Lung (tissue), 12 donors: ENCODE data around the gene LAMP1. TPM values are rescaled to one million over a fixed set of nuclear protein-coding genes. Genes with fewer than 3 reads are reported as not detected.
A peak's percentile ranks its signal among the peaks of the same experiment; 100 is the strongest.

Experiments
- ATAC-seq: fragments of 200-7000 bp; cut with Tn5 transposase; one replicate; pipeline ENCODE4 v1.9.1; 2020; ENCODE audit warnings: moderate number of reproducible peaks; ENCODE audit not compliant: insufficient read depth, low FRiP score
- DNase-seq, 3 donors: peaks; one replicate each; pipeline ENCODE4 v3.0.0-alpha.2; 2013 to 2017
- H3K27ac ChIP-seq, 2 donors: one replicate each; pipeline ENCODE4 v1.5.1; 2013; ENCODE audit warnings: mild to moderate bottlenecking in 2 of 2, moderate library complexity in 2 of 2, control low read depth in 1 of 2, inconsistent platforms in 1 of 2, low read depth in 1 of 2, low read length in 1 of 2
- H3K27me3 ChIP-seq, 3 donors: one replicate each; pipeline ENCODE4 v1.5.1; 2013; ENCODE audit warnings: low read length in 2 of 3; ENCODE audit not compliant: control insufficient read depth in 3 of 3, insufficient read depth in 3 of 3
- H3K36me3 ChIP-seq, 4 donors: one replicate each; pipeline ENCODE4 v1.5.1; 2013; ENCODE audit warnings: low read length in 4 of 4, mild to moderate bottlenecking in 1 of 4, moderate library complexity in 1 of 4; ENCODE audit not compliant: control insufficient read depth in 4 of 4, insufficient read depth in 4 of 4
- H3K4me1 ChIP-seq, 5 donors: one replicate each; pipeline ENCODE4 v1.5.1; 2013; ENCODE audit warnings: low read length in 5 of 5, mild to moderate bottlenecking in 2 of 5, moderate library complexity in 1 of 5; ENCODE audit not compliant: control insufficient read depth in 5 of 5, insufficient read depth in 5 of 5
- H3K4me3 ChIP-seq: one replicate; pipeline ENCODE4 v1.5.1; 2013; ENCODE audit warnings: mild to moderate bottlenecking, control low read depth, moderate library complexity
- H3K9ac ChIP-seq, 2 donors: one replicate each; pipeline ENCODE4 v1.5.1; 2013; ENCODE audit warnings: low read length in 2 of 2, control low read depth in 1 of 2; ENCODE audit not compliant: insufficient read depth in 1 of 2
- H3K9me3 ChIP-seq, 4 donors: one replicate each; pipeline ENCODE4 v1.5.1; 2013; ENCODE audit warnings: low read length in 3 of 4, mild to moderate bottlenecking in 1 of 4, moderate library complexity in 1 of 4; ENCODE audit not compliant: control insufficient read depth in 4 of 4, insufficient read depth in 3 of 4
- CTCF ChIP-seq: IDR thresholded peaks from 2 replicates; pipeline ENCODE4 v1.5.1; 2012; ENCODE audit warnings: mild to moderate bottlenecking; ENCODE audit errors: control extremely low read depth, extremely low read depth
- whole genome bisulfite sequencing, 2 donors: extraction: QIAGEN DNeasy Blood & Tissue Kit; methylation state at CpG; one replicate each; pipeline ENCODE4 v1.1.7; 2013; 5-methylcytosine and 5-hydroxymethylcytosine counted together
- polyA plus RNA-seq, 2 donors: library from polyadenylated mRNA; stranded (reverse); fragments of 200-250 nt; gene quantifications; one replicate each; pipeline ENCODE4 v1.2.1, GENCODE V29; 2013
- total RNA-seq, 2 donors: library from RNA; depleted of rRNA in 1 of 2; stranded (reverse); fragments of >200 nt in 1 of 2; gene quantifications; one replicate each; pipeline ENCODE4 v1.2.1, GENCODE V29; 2014 to 2021
- donor health status: control.
- donor health status: control.
- donor health status: Bipolar disorder and iron deficiency.
- donor health status: healthy.
- donor health status: DM: yes; HTN: yes; CAD: no.

Gene LAMP1
- total and polyA plus RNA-seq, 4 donors = 76.8 to 320 (median 150) TPM

DNA sequence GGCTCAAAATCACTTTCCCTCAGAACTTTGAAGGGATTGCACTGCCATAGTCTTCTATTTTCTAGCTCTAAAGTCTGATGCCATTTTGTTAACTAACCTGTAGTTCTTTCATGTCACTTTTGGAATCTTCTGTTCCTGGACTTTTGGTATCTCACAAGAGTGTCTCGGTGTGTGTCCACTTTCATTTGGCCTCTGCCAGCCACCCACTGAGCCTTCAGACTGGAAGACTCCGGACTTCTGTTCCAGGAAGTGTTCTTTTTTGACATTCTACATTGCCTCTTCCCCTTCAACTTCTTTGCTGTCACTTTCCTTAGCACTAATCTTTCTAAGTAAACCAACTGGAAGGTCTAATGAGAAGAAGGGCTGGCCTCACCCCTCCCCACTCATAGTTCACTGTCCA lies 25.0 kb upstream of the LAMP1 start:
- WGBS, 2 donors = 81 to 86% methylated on average over 2 of the region's 2 CpGs
- Histone ChIP-seq H3K4me3 (no peak overlapping the region), H3K36me3 (no peaks in the 10 kb centered on the region), H3K4me1 (peaks cover 0 to 4% (median 0%) of the 10 kb centered on the region in 5 donors), H3K27ac (no peak overlapping the region), H3K9ac (no peak overlapping the region), H3K27me3 (no peaks in the 10 kb centered on the region), H3K9me3 (no peaks in the 10 kb centered on the region)
- ATAC-seq (no peak), DNase-seq (no peak)
- TF ChIP-seq CTCF = no peak

GRCh38 chr13:113272701-113273181 lies 24.3 kb upstream of the LAMP1 start:
- Histone ChIP-seq H3K9me3 (no peaks in the 10 kb centered on the region), H3K9ac (no peak overlapping the region), H3K4me1 (peaks cover 0 to 4% (median 0%) of the 10 kb centered on the region in 5 donors), H3K36me3 (no peaks in the 10 kb centered on the region), H3K27me3 (no peaks in the 10 kb centered on the region), H3K27ac (peak overlapping the region in 1 of 2 donors; percentile 5), H3K4me3 (no peak overlapping the region)
- WGBS, 2 donors = 58 to 79% methylated on average over 10 of the region's 10 CpGs
- no peak for TF ChIP-seq CTCF
- DNase-seq (no peak), ATAC-seq (peak; percentile 3)

DNA sequence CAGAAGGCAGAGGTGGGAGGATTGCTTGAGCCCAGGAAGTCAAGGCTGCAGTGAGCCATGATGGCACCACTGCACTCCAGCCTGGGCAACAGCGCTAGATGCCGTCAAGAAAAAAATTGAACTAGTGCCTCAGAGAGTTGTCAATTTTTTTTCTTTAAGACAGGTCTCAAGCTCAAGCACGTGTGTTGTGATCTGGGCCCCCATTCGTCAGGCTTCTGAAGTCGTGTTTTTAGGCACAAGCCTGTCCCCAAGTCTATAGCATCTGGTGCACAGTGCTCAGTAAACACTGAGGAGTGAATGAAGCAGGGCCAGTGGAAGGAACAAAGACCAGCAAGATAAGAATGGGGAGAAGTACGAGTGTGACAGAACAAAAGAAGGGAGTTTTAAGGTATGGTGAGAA lies 23.7 kb upstream of the LAMP1 start:
- 84 to 88% methylated on average over 6 of the region's 6 CpGs for WGBS, 2 donors
- Histone ChIP-seq H3K27me3 (no peaks in the 10 kb centered on the region), H3K9ac (no peak overlapping the region), H3K36me3 (no peaks in the 10 kb centered on the region), H3K4me3 (no peak overlapping the region), H3K9me3 (no peaks in the 10 kb centered on the region), H3K27ac (peak overlapping the region in 1 of 2 donors; percentile 30), H3K4me1 (peaks cover 0 to 4% (median 0%) of the 10 kb centered on the region in 5 donors)
- ATAC-seq (no peak), DNase-seq (no peak)
- no peak for TF ChIP-seq CTCF
